ENCODE results near the gene CASTOR1.

The CASTOR1 gene

DNA sequence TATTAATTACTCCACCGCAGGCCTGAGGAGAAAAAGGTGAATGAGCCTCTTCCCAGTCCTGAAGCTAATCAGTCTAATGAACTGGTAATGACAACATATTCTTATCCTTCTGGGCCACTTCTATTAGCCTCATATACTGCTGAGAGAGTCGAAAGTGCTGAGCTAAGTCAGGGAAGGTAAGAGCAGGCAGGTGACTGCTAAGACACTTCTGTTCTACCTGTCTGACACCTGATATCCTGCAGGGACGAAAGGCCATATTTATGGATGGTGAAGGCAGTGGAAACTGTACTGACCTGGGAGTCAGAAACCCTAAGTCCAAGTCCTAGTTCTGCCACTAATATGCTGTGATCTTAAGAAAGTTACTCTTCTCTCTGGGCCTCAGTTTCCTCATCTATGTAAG is 33.9 kb upstream of the CASTOR1 start:
- no peak for DNase-seq
- in situ Hi-C loops (cut with HindIII; ENCODE audit: low pct_ligation_motif_present, low pct_unique_long_range_greater_than_20kb, low sequenced_read_pairs) = no loop called here

DNA sequence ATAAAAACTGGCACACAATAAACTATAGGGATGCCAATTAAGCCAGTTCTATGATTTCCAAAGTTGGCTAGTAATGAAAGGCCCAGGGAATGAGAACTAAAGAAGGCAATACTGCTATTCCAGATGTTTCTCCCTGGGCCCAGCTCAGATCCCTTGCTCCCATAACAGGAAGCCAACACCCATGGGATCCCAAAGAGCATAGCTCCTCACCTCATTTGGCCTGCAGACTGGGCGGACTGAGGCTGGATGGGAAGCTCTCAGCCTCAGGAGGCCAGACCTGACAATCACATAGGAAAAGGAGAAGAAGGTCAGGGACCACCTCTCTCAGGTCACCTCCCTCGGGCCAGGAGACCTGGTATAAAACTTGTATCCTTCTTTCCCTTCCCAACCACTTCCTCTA is 32.2 kb upstream of the CASTOR1 start:
- DNase-seq = no peak
- in situ Hi-C loops (cut with HindIII; ENCODE audit: low pct_ligation_motif_present, low pct_unique_long_range_greater_than_20kb, low sequenced_read_pairs) = no loop called here

DNA sequence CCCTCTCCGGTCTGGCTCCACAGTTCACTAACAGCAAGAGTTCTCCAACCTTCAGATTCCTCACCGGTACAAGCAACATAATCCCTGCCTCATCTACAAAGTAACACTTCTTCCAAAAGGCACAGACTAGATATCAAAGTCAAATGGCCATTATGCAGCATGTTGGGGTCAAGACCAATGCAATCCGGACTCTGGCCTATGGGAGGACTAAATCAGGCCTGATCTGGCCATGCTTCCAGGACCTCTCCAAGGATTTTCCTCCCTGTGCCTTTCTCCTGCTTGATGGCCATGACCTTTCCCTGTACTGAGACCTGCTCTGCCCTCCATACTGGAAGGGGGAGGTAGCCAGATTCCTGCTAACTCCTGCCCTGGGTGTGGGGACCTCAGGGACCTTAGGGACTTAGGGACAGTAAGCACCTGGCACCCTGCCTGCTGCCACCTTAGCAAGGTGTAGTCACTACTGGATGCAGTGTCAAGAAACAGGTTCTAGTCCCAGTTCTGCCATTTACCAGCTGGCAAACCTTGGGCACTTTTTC is 30.8 kb upstream of the CASTOR1 start:
- DNase-seq = no peak
- in situ Hi-C loops (cut with HindIII; ENCODE audit: low pct_ligation_motif_present, low pct_unique_long_range_greater_than_20kb, low sequenced_read_pairs) = no loop called here

DNA sequence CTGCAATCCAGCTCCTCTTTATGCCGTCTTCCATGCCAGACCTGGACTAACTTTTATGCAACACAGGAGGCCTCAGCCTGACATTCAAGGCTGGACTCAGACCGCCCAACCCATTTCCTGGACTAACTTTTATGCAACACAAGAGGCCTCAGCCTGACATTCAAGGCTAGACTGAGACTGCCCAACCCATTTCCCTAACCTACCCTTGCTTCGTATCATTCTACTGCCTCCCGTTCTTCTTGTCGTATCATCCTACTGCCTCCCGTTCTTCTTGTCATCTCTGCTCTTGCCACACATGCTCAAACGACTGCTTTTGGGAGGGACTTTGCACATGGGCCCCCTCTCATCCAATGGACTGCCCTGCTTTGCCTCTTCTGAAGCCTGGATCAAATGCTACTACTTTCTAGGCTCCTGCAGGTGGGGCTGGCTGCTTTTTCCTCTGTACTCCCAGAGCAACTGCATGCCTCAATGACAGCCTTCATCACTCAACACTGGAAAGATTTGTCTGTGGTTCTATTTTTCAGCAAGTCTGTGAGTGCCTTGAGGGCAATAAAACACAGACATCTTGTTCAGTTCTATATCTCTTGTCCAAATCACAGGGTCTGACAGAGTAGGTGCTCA is 29.6 kb upstream of the CASTOR1 start:
- in situ Hi-C loops (cut with HindIII; ENCODE audit: low pct_ligation_motif_present, low pct_unique_long_range_greater_than_20kb, low sequenced_read_pairs) = no loop called here
- no peak for DNase-seq

DNA sequence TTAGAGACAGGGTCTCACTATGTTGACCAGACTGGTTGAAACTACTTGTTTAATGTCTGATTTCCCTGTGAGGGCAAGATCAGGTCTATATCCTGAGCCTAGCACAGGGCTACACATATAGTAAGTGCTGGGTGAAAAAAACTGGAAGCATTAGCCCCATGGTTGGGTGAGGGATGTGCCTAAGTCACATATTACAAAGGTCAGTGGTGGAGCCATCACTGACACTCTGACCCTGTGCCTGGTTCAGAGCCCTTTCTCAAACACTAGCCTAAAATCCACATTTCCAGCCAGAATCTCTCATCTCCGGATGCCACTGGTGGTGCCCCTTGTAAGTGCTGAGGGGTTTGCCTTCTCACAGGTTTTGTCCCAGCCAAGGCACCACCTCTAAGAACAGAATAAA is 28.5 kb upstream of the CASTOR1 start:
- in situ Hi-C loops (cut with HindIII; ENCODE audit: low pct_ligation_motif_present, low pct_unique_long_range_greater_than_20kb, low sequenced_read_pairs) = no loop called here
- no peak for DNase-seq

DNA sequence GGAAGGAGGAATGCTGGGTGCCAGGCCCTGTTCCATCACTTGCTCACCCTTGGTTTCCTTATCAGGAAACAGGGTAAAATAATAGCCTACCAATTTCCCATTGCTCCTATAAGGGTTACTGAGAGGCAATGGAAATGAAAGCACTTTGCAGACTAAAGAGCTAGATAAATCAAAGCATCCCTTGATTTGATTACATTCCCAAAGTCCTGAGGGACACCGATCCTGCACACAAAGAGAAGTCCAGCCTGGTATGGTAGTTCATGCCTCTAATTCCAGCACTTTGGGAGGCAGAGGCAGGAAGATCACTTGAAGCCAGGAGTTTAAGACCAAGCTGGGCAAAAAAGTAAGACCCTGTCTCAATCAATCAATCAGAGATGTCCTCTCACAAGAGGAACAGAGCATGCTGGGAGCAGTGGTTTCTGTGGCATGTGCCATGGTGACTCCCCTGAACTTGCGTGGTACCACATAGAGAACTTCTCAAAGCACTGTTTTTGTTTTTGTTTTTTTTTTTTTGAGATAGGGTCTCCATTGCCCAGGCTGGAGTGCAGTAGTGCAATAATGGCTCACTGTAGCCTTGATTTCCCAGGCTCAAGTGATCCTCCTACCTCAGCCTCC is 26.8 kb upstream of the CASTOR1 start:
- in situ Hi-C loops (cut with HindIII; ENCODE audit: low pct_ligation_motif_present, low pct_unique_long_range_greater_than_20kb, low sequenced_read_pairs) = no loop called here
- no peak for DNase-seq

DNA sequence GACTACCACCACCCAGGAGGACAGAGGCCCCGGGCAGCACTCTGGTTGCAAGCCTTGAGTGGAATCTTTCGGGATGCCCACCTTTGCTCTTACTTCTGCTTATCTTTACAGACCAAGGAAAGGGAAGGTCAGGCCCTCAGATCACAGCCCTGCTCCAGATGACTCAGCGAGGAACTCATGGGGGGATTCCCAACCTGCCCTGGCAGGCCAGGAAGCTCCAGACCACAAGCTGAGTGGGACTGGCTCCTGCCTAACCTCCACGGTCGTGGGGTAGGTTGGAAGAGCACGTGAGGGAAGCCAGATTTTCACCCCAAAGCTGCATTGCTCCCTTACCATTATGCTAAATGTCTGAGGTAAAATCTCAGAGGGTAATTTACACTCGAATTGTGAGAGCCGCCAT is 25.6 kb upstream of the CASTOR1 start:
- in situ Hi-C loops (cut with HindIII; ENCODE audit: low pct_ligation_motif_present, low pct_unique_long_range_greater_than_20kb, low sequenced_read_pairs) = no loop called here
- peak; percentile 30 for DNase-seq

DNA sequence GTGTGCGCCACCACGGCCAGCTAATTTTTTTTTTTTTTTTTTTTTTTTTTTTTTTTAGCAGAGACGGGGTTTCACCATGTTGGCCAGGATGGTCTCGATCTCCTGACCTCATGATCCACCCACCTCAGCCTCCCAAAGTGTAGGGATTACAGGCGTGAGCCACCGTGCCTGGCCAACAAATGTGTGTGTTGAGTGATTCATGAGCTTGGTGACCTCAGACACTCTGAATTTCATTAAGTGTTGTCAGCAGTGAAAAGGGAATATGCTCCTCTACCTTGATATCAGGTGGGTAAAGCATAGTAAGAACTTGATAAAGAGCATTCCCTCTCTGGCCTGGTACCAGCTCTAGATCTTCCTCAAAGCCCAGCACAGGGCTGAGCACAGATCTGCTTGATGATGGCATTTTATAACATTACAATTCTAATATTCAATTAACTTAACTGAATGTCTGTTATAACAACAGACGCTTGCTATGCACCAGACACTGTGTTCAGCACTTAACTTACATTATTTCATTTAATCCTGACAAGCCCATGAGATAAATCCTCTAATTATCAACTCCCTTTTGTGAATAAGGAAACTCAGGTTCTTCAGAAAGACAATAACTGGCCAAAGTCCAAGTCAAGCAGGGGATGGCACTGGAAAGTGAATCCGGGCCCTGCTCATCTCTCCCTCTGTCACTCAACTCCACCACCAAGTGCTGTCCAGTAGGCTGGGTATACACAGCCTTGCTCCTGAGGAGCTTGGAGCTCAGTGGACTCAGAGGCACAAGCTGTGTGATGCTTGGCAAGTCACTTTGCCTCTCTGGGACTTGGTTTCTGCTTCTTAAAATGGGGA is 24.4 kb upstream of the CASTOR1 start:
- in situ Hi-C loops (cut with HindIII; ENCODE audit: low pct_ligation_motif_present, low pct_unique_long_range_greater_than_20kb, low sequenced_read_pairs) = no loop called here
- DNase-seq = no peak

DNA sequence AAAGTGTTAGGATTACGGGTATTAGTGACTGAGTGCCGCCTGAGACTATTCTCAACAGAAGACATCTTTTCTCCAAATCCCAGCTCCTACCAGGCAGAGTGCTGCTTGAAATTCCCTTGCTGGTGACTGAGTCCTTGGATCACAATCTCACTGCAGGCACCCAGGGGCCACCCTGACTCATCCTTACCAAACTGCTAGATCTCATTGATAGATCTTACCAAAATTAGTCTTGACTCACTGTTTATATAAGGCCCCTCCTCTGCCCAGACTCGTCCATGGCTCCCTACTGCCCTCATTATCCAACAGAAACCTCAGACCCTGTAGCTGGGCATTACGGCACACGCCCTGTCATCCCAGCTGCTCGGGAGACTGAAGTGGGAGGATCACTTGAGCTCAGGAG is 22.7 kb upstream of the CASTOR1 start:
- peak; percentile 77 for DNase-seq
- in situ Hi-C loops (cut with HindIII; ENCODE audit: low pct_ligation_motif_present, low pct_unique_long_range_greater_than_20kb, low sequenced_read_pairs) = no loop called here

DNA sequence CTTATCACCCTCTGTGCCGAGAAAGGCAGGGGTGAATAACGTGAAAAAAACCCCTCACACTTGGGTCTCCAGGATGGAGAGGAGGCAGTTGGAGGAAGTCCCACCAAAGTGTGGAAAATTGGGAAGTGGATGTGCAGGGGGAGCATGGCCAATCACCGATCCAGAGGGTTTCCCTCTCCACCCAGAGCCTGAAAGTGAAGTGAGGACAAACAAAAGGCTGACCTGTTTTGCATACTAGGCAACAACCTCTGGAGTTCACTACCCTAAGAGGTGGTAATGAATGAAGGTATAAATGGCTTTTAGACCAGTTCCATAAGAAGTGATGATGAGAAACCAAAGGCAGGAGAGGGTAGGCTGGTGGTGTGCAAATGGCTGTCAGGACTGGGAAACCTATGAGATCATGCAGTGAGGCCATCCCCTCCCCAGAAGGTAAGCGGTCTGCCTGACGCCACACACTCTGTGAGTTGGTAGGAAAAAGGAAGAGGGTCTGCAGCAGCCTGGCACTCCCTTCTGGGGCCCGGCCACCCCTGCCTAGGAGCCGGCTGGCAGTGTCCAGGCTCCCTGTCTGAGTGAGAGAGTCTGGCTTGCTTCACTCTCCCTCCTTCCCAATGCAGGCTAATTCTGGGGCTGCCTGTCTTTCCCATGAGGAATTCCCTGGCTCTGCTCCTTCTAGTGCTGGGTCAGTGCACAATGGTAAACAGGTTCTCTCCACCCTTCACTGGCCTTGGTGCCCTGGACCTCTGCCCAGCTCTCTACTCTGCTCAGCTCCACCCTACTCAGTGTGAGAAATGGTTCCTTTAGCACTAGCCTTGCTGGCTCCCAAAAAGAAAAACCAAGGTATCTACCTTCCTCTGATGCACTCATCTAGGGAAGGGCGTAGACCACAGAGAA is 21.8 kb upstream of the CASTOR1 start:
- peak; percentile 90 for DNase-seq
- in situ Hi-C loops (cut with HindIII; ENCODE audit: low pct_ligation_motif_present, low pct_unique_long_range_greater_than_20kb, low sequenced_read_pairs) = no loop called here

DNA sequence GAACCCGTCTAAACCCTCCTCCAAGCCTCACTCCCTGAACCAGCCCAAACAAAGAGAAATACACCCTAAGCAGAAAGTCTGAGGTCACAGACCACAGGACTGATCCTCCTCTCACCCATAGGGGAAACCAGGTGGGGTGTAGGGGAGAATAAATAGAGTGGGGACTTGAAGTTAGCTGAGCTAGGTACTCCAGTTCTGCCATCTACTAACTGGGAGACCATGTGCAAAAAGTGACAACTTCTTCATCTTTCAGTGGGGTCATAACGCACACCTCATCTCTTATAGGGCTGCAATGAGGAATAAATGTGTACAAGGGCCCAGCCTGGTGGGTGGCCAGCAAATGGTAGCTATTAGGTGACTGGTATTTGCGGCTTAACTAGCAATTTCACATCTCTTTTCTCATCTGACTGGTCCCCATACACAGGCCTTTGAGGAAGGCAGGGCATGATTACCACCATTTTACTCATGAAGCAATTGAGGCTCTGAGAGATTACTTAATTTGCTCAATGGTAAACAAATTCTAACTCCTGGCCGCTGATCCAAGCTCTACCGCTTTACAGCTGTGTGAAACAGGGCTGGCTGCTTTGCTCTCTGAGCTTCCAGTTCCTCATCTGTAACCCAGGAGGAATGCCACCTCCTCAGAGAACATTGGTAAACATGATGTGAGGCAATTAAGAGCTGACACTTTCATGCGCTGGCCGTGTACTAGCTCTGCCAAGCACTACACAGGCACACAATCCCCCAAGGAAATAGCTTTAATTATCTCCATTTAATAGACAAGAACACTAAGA is 20.8 kb upstream of the CASTOR1 start:
- in situ Hi-C loops (cut with HindIII; ENCODE audit: low pct_ligation_motif_present, low pct_unique_long_range_greater_than_20kb, low sequenced_read_pairs) = no loop called here
- no peak for DNase-seq

DNA sequence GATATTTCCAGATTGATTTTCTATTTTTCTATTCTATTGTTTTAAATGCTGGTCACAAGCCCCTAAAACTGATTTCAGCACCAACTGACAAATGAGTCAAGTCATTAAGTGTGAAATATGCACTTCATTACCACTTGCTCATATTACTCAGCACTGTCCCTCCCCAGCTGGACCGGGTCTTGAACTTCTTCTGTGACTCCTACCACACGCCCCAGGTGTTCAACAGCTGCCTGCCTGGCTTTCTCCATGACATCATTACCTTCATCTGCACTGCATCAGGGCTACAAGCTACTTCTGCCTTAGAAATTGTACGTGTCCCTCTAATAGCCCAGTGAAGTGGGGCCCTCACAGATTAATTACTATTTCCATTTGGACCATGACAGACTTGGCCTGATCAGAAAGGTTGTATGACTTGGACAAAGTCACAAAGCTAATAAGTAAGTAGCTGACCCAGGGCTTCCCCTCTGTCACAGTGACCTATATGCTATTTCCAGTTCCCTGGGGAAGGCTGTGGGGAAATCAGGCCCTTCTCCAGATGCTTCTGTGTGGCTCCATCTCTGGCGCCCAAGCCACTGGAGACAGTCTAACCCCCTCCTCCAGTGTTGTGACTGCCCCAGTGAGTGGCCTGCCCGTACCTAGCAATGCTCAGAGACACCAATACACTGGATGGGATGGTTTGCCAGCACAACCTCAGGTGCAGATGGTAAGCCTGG is 19.4 kb upstream of the CASTOR1 start:
- no peak for DNase-seq
- in situ Hi-C loops (cut with HindIII; ENCODE audit: low pct_ligation_motif_present, low pct_unique_long_range_greater_than_20kb, low sequenced_read_pairs) = no loop called here

DNA sequence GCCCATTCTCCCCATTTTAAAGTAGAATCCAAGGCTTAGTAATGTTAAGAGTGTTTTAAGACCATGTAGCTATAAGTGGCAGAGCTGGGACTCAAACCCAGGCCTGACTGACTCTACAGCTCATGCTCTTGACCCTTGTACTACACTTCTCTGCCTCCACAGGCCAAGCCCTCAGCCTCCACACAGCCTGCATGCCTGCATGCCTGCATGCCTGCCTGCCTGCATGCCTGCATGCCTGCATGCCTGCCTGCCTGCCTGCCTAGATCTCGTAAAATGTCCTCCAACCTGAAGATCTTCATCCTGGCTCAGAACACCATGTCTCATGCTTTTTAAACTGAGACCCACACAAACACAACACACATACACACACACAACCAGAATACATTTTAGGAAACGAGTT is 18.8 kb upstream of the CASTOR1 start:
- in situ Hi-C loops (cut with HindIII; ENCODE audit: low pct_ligation_motif_present, low pct_unique_long_range_greater_than_20kb, low sequenced_read_pairs) = no loop called here
- no peak for DNase-seq

DNA sequence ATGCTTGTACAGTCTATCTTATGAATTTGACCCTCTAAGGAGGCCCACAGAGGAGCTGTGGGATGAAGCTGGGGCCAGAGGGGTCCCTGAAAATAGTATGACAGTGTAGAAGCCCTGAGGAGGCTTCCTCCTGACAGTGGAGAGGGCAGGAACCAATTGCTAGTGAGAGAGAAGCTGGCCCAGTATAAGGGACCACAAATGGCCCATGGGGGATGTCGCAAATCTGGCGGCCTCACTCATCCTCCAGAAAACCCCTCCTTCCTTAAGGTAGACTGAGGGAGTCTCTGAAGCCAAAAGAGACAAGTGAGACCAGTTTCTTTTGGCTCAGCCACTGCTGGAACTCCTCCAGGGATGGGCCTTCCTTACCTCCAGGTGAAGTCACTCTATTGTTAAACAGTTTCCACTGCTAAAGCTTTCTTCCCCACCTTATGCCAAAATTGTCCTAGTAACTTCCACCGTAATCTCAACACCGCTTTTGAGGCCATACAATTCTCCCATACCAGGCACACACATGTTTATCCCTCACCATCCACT is 17.8 kb upstream of the CASTOR1 start:
- in situ Hi-C loops (cut with HindIII; ENCODE audit: low pct_ligation_motif_present, low pct_unique_long_range_greater_than_20kb, low sequenced_read_pairs) = no loop called here

DNA sequence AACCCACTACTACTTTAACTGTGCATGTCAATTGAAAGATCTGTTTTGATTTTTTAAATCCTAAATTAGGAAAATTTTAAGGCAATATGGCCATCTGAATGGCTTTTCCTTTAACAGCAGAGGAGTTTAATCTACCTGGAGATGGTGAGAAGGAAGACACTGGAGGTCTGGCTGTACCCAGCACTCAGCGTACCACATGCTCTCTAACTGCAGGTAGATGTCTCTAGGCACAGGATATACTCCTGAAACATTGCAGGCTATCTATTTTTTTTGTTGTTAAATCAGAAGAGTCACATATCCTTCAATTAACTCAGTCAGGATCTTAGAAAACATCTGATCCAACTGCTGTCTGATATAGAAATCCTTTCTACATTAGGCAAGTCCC is 17.3 kb upstream of the CASTOR1 start:
- no peak for DNase-seq
- in situ Hi-C loops (cut with HindIII; ENCODE audit: low pct_ligation_motif_present, low pct_unique_long_range_greater_than_20kb, low sequenced_read_pairs) = no loop called here

More for the DNA sequence above, 17.8 kb upstream of the CASTOR1 start:
- DNase-seq = no peak

DNA sequence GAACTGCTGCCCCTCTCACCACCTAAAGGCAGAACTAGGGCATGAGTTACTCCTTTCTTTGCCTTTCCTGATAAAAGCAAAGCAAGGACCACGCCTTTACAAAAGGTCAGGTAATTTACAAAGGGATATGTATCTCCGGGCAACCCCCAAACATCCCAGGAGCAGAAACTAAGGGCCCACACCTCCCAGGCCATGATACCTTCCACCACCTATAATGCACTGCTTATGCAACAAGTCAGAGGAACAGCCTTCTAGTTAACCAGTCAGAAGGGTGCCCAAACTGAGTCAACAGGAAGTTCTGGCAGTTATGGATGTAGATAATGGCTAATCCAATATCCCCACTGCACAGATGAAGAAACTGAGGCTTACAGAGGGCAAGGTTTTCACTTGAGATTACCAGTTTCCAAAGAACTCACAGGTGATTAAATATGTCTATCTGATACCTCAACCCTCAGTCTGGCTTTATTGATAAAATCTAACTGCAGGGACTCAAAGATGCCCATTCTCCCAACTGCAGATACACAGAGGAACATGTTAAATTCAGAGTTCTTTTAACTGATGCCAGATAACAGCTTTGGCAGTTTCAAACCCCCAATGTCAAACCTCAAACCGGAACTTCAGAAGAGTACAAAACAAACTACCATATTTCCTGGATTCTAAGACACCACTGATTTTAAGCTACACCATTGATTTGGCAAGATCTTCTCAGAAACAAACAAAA is 16.8 kb upstream of the CASTOR1 start:
- peak; percentile 25 for DNase-seq
- in situ Hi-C loops (cut with HindIII; ENCODE audit: low pct_ligation_motif_present, low pct_unique_long_range_greater_than_20kb, low sequenced_read_pairs) = no loop called here

DNA sequence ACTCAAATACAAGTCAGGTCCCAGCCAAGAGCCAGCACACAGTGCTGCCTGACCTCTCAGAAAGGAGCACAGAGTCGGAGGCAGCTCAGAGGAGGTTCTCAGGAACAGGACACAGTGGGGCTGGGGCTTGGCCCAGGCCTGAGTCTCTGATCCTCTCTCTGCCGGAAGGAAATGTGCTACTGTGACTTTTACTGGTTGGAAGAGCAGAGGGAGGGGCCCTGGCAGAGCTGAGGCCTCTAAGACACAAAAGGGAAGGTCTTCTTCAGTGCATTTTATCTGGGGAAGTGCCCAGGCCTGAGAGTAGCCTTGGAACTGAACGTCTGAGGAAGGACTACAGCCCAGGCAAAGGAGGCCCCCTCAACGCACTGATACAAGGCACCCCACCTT is 16.2 kb upstream of the CASTOR1 start:
- in situ Hi-C loops (cut with HindIII; ENCODE audit: low pct_ligation_motif_present, low pct_unique_long_range_greater_than_20kb, low sequenced_read_pairs) = no loop called here
- no peak for DNase-seq
